HG03342 (cell line): Measurements from ENCODE around the gene DOK3.
"Not testable (repeated sequence)": the region's sequence is repeated elsewhere in the genome, so short reads cannot be mapped to it uniquely, and the experiment has no call there.

Source experiments
- ATAC-seq: cut with Tn5 transposase; IDR thresholded peaks from one replicate; pipeline ENCODE4 v1.9.1; 2021; ENCODE audit warnings: mild to moderate bottlenecking, moderate library complexity; ENCODE audit not compliant: unreplicated experiment

The DOK3 gene

GRCh38 chr5:177535125-177535524 is 25.5 kb upstream of the DOK3 start:
- ATAC-seq: no peak

GRCh38 chr5:177534433-177534832 is 24.8 kb upstream of the DOK3 start:
- not testable (repeated sequence) for ATAC-seq

- no peak for ATAC-seq
These were observed 21.7 kb upstream of the DOK3 start for GRCh38 chr5:177531209-177531940.

- no peak for ATAC-seq
These were observed 21.0 kb upstream of the DOK3 start for GRCh38 chr5:177530638-177531037.

GRCh38 chr5:177529247-177530203 is 19.9 kb upstream of the DOK3 start:
- no peak for ATAC-seq

GRCh38 chr5:177528631-177529030 is 19.0 kb upstream of the DOK3 start:
- no peak for ATAC-seq

- ATAC-seq: no peak
These were observed 18.0 kb upstream of the DOK3 start for GRCh38 chr5:177527595-177527994.

GRCh38 chr5:177526791-177527190 is 17.2 kb upstream of the DOK3 start:
- no peak for ATAC-seq

GRCh38 chr5:177526191-177526590 is 16.6 kb upstream of the DOK3 start:
- no peak for ATAC-seq

- no peak for ATAC-seq
These were observed 15.5 kb upstream of the DOK3 start for GRCh38 chr5:177524941-177525655.

GRCh38 chr5:177524539-177524900 is 14.9 kb upstream of the DOK3 start:
- no peak for ATAC-seq

- ATAC-seq: no peak
These were observed 14.3 kb upstream of the DOK3 start for GRCh38 chr5:177523711-177524538.

- no peak for ATAC-seq
These were observed 11.4 kb upstream of the DOK3 start for GRCh38 chr5:177520916-177521513.

- no peak for ATAC-seq
These were observed 10.6 kb upstream of the DOK3 start for GRCh38 chr5:177520271-177520670.

GRCh38 chr5:177519463-177520235 is 10.0 kb upstream of the DOK3 start:
- ATAC-seq: no peak

GRCh38 chr5:177516601-177517568 is 7.3 kb upstream of the DOK3 start, which contains the start of gene DDX41:
DDX41 (minus strand) TSS chr5:177516961; CDS start chr5:177516945, 16 bp downstream.
- ATAC-seq: peak; percentile 76

- ATAC-seq: no peak
These were observed 6.0 kb upstream of the DOK3 start for GRCh38 chr5:177515580-177515979.

GRCh38 chr5:177514541-177514940 is 4.9 kb upstream of the DOK3 start:
- no peak for ATAC-seq
